ENCODE measurements around the gene WDR74.
"Not testable (repeated sequence)": the region's sequence is repeated elsewhere in the genome, so short reads cannot be mapped to it uniquely, and the experiment has no call there.

Gene WDR74

DNA sequence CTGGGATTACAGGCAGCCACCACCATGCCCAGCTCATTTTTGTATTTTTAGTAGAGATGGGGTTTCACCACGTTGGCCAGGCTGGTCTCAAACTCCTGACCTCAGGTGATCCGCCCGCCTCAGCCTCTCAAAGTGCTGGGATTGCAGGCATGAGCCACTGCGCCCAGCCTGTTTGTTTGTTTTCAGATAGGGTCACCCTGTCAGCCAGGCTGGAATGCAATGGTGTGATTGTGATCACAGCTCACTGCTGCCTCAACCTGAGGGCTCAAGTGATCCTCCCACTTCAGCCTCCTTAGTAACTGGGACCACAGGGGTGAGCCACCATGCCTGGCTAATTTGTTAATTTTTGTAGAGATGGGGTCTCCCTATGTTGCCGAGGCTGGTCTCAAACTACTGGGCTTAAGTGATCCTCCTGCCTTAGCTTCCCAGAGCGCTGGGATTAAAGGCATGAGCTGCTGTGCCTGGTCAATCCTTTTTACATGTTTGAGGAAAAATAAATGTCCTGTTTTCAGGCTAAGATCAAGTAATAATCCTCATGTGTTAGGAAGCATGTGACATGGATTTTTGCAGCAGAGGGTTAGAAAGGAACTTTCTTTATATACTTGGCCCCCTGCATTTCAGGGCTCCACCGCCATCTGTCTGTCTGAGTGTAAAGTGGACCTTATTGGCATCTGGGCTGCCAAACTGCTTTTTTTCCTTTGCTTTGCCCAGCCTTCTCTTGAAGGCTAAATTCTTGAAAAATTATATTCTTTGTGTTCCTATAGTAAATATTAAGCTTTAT is 36.5 kb upstream of the WDR74 start:
- no peak for DNase-seq
- TF ChIP-seq POLR2A (IDR thresholded peaks at IDR 0.05; ENCODE audit: low read length) (no peak), GATA1 (IDR thresholded peaks at IDR 0.05; ENCODE audit: low read depth, low read length) (no peak)

DNA sequence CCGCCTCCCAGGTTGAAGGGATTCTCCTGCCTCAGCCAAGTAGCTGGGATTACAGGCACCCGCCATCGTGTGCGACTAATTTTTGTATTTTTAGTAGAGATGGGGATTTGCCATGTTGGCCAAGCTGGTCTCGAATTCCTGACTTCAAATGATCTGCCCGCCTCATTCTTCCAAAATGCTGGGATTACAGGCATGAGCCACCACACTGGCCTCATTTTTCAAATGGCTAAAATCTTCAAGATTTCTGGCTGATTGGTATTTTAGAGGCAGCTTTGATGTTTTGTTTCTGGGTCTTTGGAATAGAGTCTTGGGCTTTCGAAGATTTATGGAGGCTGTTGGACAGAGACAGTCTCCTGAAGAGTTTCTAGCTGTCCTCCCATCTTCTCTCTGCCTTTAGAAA is 35.5 kb upstream of the WDR74 start:
- TF ChIP-seq GATA1 (IDR thresholded peaks at IDR 0.05; ENCODE audit: low read depth, low read length) (no peak), POLR2A (IDR thresholded peaks at IDR 0.05; ENCODE audit: low read length) (no peak)
- DNase-seq, result no peak

DNA sequence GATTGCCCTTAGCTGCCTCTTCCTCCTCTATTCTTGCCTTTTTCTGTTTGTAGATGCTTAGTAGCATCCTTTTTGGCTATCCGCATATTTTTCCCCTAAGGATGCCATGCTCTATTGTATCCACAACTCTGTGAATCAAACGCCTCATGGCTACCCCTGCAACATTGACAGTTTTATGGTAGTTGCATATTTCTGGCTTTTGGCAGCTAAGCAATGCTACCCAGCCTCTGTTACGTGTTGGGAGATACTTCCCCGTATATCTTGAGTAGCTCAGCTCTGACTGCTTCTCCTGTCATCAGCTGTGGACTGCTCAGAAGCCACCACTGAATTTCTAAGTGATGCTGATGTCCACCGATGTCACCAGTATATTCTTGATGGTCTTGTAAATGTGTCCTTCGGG is 26.2 kb upstream of the WDR74 start:
- DNase-seq, result no peak
- TF ChIP-seq GATA1 (IDR thresholded peaks at IDR 0.05; ENCODE audit: low read depth, low read length) (no peak), POLR2A (IDR thresholded peaks at IDR 0.05; ENCODE audit: low read length) (no peak)

DNA sequence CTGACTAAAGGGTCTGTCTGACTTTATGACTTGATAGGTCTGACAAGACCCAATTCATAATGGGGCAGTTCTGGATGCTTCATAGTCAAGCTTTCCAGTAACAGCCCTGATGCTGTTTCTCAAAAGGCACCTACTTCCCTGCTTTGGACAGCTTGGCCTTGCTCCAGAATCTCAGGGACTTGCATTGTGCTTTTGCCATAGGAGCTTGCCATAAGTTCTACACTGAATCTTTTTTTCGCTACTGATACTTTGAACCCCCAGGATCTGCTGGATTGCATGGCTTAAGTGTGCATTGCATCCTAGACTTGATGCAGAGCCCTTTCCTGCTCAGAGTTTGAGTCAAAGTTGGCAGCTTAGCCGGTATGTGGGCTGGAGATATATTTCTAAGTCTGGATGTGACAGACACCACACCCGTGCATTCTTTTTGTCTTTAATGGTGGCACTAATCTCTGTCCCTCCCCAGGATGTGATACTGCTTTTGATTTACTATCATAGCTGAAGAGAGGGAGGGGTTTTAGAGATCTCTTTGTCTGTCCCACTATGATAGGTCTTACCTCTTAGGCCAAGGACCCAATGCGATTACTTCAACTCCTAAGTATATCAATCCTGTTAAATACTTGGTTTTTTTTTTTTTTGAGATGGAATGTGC is 24.4 kb upstream of the WDR74 start:
- TF ChIP-seq POLR2A (IDR thresholded peaks at IDR 0.05; ENCODE audit: low read length), result no peak
- no peak for TF ChIP-seq GATA1 (IDR thresholded peaks at IDR 0.05; ENCODE audit: low read depth, low read length)
- DNase-seq, result no peak

DNA sequence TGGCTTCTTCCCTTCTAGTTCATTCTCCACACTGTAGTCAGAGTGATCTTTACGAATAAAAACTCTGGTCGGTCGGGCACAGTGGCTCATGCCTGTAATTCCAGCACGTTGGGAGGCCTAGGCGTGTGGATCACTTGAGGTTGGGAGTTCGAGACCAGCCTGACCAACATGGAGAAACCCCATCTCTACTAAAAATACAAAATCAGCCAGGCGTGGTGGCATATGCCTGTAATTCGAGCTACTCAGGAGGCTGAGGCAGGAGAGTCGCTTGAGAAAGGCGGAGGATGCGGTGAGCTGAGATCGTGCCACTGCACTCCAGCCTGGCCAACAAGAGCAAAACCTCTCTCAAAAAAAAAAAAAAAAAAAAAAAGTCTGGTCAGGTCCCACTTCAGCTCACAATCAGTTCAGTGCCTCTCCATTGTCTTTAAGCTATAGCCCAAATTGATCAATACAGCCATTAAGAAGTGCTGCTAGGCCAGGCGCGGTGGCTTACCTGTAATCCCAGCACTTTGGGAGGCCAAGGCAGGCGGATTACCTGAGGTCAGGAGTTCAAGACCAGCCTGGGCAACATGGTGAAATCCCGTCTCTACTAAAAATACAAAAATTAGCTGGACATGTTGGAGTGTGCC is 22.3 kb upstream of the WDR74 start:
- DNase-seq, result not testable (repeated sequence)

DNA sequence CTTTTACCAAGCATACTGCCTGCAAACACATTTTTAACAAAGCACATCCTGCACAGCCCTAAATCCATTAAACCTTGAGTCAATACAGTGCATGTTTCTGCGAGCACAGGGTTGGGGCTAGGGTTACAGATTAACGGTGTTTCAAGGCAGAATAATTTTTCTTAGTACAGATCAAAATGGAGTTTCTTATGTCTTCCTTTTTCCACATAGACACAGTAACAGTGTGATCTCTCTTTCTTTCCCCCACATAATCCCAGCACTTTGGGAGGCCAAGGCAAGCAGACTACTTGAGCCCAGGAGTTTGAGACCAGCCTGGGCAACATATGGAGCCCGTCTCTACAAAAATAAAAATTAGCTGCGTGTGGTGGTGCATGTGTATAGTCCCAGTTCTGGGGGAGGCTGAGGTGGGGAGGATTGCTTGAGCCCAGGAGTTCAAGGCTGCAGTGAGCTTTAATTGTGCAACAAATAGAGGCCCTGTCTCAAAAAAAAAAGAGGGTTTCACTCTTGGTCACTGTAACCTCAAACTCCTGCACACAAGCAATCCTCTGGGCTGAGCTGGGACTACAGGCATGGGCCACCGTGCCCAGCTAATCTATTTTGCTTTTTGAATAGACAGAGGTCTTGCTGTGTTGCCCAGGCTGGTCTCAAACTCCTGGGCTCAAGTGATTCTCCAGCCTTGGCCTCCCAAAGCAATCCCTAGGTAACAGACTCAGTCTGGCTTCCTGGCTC is 21.6 kb upstream of the WDR74 start:
- DNase-seq, result no peak
- no peak for TF ChIP-seq GATA1 (IDR thresholded peaks at IDR 0.05; ENCODE audit: low read depth, low read length)
- TF ChIP-seq POLR2A (IDR thresholded peaks at IDR 0.05; ENCODE audit: low read length), result no peak

DNA sequence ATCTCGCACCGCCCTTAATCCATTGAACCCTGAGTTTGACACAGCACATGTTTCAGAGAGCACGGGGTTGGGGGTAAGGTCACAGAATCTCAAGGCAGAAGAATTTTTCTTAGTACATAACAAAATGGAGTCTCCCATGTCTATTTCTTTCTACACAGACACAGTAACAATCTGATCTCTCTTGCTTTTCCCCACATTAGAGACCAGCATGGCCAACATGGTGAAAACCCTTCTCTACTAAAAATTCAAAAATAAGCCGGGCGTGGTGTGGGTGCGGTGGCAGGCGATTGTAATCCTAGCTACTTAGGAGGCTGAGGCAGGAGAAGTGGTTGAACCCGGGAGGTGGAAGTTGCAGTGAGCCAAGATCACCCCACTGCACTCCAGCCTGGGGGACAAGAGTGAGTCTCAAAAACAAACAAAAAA is 19.9 kb upstream of the WDR74 start:
- peak in 1 of 2 experiments; percentile 39 for DNase-seq

DNA sequence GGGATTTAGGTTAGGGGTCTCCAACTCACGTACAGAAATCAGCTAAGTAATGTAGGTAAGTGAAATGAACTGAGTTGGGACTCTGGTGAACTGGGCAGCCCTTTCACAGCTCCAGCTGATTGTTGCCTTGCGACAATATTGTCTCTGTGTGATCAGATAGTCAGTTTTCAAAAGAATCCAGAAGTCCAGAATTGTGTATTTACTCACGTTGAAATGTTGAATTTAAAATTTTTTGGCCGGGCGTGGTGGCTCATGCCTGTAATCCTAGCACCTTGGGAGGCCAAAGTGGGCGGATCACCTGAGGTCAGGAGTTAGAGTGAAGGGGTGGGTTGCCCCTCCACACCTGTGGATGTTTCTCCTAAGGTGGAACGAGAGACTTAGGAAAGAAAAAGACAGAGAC is 18.8 kb upstream of the WDR74 start:
- TF ChIP-seq POLR2A (IDR thresholded peaks at IDR 0.05; ENCODE audit: low read length) (no peak), GATA1 (IDR thresholded peaks at IDR 0.05; ENCODE audit: low read depth, low read length) (no peak)

DNA sequence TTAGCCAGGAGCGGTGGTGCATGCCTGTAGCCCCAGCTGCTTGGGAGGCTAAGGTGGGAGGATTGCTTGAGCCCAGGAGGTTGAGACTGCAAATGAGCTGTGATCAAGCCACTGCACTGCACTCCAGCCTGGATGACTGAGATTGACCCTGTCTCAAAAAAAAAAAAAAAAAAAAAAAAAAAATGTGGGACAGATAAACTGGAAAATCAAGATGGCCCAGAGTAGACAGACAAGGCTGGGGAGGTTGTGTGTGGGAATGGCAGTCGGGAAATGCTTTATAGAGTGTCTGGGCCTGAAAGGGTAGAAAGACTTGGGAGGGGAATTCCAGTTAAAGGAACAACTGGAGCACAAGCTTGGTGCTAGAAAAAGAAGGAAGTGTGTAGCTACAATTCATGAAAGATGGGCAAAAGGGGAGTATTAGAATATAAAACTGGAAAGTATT is 18.2 kb upstream of the WDR74 start:
- no peak for TF ChIP-seq POLR2A (IDR thresholded peaks at IDR 0.05; ENCODE audit: low read length)
- TF ChIP-seq GATA1 (IDR thresholded peaks at IDR 0.05; ENCODE audit: low read depth, low read length), result no peak
- DNase-seq, result no peak

More for the DNA sequence above, 18.8 kb upstream of the WDR74 start:
- peak in 1 of 2 experiments; percentile 35 for DNase-seq

DNA sequence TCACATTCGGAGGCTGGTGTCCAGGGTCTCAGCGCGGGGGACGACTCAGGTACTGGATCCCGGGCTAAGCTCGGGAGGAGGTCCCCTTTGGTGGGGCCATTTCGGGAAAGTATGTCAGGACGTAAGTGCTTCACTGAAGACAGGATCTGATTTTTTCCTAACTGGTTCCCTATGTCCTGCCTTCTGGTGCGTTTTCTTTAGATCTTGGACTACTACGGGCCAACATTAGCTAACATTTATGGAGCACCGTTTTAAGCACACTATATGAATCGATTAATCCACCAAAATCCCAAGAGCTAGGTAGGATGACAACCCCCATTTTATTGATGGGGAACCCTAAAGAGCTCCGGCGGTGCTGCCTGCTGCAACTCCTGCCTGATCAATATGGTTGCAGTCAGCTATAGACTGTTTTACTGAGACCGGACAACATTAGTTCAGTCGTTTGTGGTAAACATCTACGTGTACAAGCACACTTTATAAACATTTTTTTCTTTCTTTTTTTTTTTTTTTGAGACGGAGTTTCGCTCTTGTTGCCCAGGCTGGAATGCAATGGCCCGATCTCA is 17.0 kb upstream of the WDR74 start:
- DNase-seq, result peak; percentile 59 to 73
- TF ChIP-seq GATA1 (IDR thresholded peaks at IDR 0.05; ENCODE audit: low read depth, low read length) (no peak), POLR2A (IDR thresholded peaks at IDR 0.05; ENCODE audit: low read length) (no peak)

DNA sequence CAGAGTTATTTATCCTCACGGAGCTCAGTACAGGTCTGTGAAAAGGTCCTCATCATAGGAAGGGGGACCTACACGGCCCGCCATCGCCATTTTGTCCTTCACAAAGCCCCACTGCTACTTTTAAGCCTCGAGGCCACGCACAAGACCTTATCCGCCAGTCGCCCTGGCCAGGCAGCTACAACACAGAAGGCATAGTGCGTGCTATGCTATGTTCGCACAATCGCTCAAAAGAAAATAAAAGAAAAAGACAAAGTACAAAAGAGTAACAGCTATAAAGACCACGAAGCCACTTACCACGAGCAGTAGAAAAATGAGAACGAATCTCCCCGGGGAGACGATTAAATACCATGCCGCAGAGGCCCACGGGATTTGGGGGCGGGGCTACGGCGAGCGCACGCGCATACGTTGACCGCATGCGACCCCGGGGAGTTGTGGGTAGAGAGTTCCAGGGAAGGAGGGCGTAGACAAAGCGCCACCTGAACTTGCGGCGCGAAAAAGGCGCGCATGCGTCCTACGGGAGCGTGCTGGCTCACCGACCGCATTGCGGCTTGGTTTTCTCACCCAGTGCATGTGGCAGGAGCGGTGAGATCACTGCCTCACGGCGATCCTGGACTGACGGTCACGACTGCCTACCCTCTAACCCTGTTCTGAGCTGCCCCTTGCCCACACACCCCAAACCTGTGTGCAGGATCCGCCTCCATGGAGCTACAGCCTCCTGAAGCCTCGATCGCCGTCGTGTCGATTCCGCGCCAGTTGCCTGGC is 16.4 kb upstream of the WDR74 start:
- TF ChIP-seq GATA1 (IDR thresholded peaks at IDR 0.05; ENCODE audit: low read depth, low read length) (no peak), POLR2A (IDR thresholded peaks at IDR 0.05; ENCODE audit: low read length) (peak; percentile 100)
- DNase-seq, result peak; percentile 99 to 100

DNA sequence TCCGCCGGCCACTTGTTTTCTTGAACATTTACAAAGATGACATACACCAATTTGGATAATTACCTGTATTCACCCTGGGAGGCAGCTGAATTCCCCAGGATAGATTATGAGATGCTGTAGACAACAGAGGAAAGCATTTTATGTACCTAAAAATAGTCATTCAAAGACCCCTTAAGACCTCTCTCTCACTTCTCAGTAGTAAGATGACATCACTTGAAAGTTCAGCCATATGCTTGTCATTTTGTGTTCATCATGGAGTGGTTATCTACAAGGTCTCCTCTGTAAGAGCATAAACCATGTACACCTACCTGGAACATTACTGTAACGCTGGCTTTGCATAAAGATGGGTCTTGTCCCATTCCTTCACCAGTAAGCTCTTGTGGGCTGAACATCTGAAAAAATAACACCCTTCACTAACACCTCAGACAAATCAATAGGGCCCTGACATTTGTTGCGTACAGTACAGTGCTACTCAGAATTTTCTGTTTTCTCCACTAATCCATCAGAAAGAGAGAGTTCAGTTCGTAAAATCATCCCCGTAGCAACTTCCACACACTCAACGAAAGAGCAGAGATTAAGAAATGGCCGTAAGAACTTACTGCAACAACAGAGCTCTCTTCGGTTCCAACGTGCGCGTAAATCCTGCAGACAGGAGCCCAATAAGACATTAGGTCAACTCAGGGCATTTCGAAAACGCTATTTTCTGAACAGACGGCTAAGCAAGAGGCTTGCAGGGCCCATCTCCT is 15.6 kb upstream of the WDR74 start:
- no peak for TF ChIP-seq POLR2A (IDR thresholded peaks at IDR 0.05; ENCODE audit: low read length)
- TF ChIP-seq GATA1 (IDR thresholded peaks at IDR 0.05; ENCODE audit: low read depth, low read length), result no peak
- DNase-seq, result peak; percentile 65 to 77
